OCI-LY3 (cell line): Measurements from ENCODE around the gene UST.

Source experiments
- H2AFZ ChIP-seq: fragments of 200-600, 300-600 bp; shearing (Covaris generic); 2 replicates; pipeline ENCODE4 v1.6.0; 2014; ENCODE audit warnings: antibody characterized with exemption, low read depth, low read length
- H3K27ac ChIP-seq: fragments of 200-600, 300-600 bp; sonication (generic); 2 replicates; pipeline ENCODE4 v1.5.1; 2014; ENCODE audit warnings: mild to moderate bottlenecking, low read length, moderate library complexity, mixed read lengths
- H3K27me3 ChIP-seq: fragments of 200-600, 300-600 bp; sonication (generic); 2 replicates; pipeline ENCODE4 v1.6.1; 2014; ENCODE audit warnings: low read depth, low read length, mixed read lengths
- H3K36me3 ChIP-seq: fragments of 200-600, 300-600 bp; sonication (generic); replicated peaks from 2 replicates; pipeline ENCODE3; 2014; ENCODE audit warnings: low read depth, low read length, mixed read lengths
- H3K4me1 ChIP-seq: fragments of 300-600, 200-600 bp; sonication (generic); 2 replicates; pipeline ENCODE4 v1.6.1; 2014; ENCODE audit warnings: low read length, mixed read lengths
- H3K4me2 ChIP-seq: fragments of 200-600, 300-600 bp; sonication (generic); 2 replicates; pipeline ENCODE4 v1.6.1; 2014; ENCODE audit warnings: low read length, mixed read lengths
- H3K4me3 ChIP-seq: fragments of 300-600, 200-600 bp; sonication (generic); 2 replicates; pipeline ENCODE4 v1.5.1; 2014; ENCODE audit warnings: antibody characterized with exemption, mild to moderate bottlenecking, low read length, moderate library complexity
- H3K79me2 ChIP-seq: fragments of 300-600, 200-600 bp; shearing (Covaris generic); 2 replicates; pipeline ENCODE4 v1.6.1; 2014; ENCODE audit warnings: mild to moderate bottlenecking, low read length, mixed read lengths
- H3K9ac ChIP-seq: fragments of 300-600, 200-600 bp; shearing (Covaris generic); 2 replicates; pipeline ENCODE4 v1.6.0; 2014; ENCODE audit warnings: mild to moderate bottlenecking, low read length, moderate library complexity
- H3K9me3 ChIP-seq: fragments of 200-600, 300-600 bp; shearing (Covaris generic); 2 replicates; pipeline ENCODE4 v1.6.1; 2014; ENCODE audit warnings: low read length, mixed read lengths; ENCODE audit not compliant: insufficient read depth
- H4K20me1 ChIP-seq: fragments of 200-600, 300-600 bp; sonication (generic); 2 replicates; pipeline ENCODE4 v1.6.1; 2016; ENCODE audit warnings: low read length, mixed read lengths; ENCODE audit not compliant: insufficient read depth
- EZH2phosphoT487 ChIP-seq: fragments of 200-600 bp; shearing (Covaris generic); IDR thresholded peaks from 2 replicates; pipeline ENCODE4 v1.6.1; 2018; ENCODE audit warnings: antibody characterized with exemption, mixed run types, low read depth
- TF ChIP-seq, protein P1 (sequence below): fragments of 200-600, 300-600 bp; sonication (generic); IDR thresholded peaks from 2 replicates; pipeline ENCODE4 v1.5.1; 2014; ENCODE audit warnings: antibody characterized with exemption, low read length, low read depth

UST gene

DNA sequence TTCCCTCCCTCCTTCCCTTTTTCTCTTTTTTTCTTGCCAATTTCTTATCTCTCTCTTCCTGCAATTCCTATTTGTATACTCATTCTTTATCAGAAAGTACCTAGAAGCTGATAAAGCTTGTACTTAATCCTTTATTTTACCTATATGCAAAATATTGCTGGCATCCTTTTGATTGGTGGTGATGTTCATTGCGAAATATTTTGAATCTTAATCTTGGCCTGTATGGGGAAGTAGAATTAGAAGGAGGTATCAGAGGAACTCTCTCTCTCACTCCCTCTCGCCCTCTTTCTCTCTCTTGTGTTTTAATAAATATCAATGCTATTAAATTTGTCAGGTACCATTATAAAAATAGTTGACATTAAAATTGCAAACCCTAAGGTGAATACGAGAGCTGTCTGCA, 52.8 kb downstream of the UST start:
- H4K20me1 ChIP-seq = no peaks in the 10 kb centered on the region
- no peak overlapping the region for H2AFZ ChIP-seq
- H3K79me2 ChIP-seq = no peaks in the 10 kb centered on the region
- no peaks in the 10 kb centered on the region for H3K27me3 ChIP-seq
- no peaks in the 10 kb centered on the region for H3K36me3 ChIP-seq
- 0 out of 2 replicates have a peak overlapping the region, but pooled peaks have one; percentile 4 for H3K4me2 ChIP-seq
- no peak overlapping the region for H3K9ac ChIP-seq
- TF ChIP-seq, protein P1, sequence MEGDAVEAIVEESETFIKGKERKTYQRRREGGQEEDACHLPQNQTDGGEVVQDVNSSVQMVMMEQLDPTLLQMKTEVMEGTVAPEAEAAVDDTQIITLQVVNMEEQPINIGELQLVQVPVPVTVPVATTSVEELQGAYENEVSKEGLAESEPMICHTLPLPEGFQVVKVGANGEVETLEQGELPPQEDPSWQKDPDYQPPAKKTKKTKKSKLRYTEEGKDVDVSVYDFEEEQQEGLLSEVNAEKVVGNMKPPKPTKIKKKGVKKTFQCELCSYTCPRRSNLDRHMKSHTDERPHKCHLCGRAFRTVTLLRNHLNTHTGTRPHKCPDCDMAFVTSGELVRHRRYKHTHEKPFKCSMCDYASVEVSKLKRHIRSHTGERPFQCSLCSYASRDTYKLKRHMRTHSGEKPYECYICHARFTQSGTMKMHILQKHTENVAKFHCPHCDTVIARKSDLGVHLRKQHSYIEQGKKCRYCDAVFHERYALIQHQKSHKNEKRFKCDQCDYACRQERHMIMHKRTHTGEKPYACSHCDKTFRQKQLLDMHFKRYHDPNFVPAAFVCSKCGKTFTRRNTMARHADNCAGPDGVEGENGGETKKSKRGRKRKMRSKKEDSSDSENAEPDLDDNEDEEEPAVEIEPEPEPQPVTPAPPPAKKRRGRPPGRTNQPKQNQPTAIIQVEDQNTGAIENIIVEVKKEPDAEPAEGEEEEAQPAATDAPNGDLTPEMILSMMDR = no peak
- TF ChIP-seq EZH2phosphoT487 = no peak
- H3K9me3 ChIP-seq = no peaks in the 10 kb centered on the region
- H3K27ac ChIP-seq = no peak overlapping the region
- peaks cover 11% of the 10 kb centered on the region for H3K4me1 ChIP-seq
- H3K4me3 ChIP-seq = no peak overlapping the region

DNA sequence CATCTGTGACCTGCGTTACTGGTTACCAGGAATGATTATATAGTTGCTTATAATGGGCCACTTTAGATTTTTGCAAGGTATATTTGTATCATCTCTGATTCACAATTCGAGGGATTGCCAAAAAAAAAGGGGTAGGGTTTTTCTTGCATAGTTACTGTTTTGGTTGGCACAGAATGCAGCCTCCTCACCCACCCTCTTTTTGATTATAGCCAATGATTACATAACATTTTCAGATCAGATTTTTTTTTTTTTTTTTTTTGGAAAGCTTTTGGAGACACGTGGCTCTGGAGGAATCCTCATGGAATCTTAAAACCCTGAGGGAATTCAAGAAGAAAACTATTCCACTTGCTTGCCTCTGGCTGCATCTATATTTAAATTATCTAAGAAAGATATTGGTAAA, 53.7 kb downstream of the UST start:
- Histone ChIP-seq H4K20me1 (no peaks in the 10 kb centered on the region), H3K4me1 (peaks cover 13% of the 10 kb centered on the region), H3K4me3 (no peak overlapping the region), H2AFZ (no peak overlapping the region), H3K9me3 (no peaks in the 10 kb centered on the region), H3K27ac (no peak overlapping the region), H3K4me2 (no peak overlapping the region), H3K27me3 (no peaks in the 10 kb centered on the region), H3K36me3 (no peaks in the 10 kb centered on the region), H3K79me2 (no peaks in the 10 kb centered on the region), H3K9ac (no peak overlapping the region)
- TF ChIP-seq, protein P1 = no peak
- TF ChIP-seq EZH2phosphoT487 = no peak

DNA sequence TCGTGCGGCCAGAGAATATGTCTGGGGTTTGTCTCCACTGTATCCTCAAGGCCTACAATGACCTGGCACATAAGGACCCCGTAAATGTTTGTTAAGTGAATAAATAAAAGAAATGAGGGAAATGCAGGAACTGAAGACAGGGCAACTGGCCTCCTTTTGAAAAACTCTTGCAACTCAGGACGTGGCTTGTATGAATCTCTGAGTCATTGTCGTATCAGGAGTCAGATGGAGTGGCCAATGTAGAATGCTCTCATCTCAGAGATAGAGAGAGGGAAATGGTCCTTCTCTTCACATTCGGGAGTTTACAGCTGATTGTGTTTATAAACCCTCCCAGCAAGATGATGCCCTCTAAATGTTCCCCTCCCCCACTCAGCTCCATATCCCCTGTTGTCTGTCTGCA, 57.1 kb downstream of the UST start:
- Histone ChIP-seq H3K79me2 (no peaks in the 10 kb centered on the region), H3K4me2 (no peak overlapping the region)

DNA sequence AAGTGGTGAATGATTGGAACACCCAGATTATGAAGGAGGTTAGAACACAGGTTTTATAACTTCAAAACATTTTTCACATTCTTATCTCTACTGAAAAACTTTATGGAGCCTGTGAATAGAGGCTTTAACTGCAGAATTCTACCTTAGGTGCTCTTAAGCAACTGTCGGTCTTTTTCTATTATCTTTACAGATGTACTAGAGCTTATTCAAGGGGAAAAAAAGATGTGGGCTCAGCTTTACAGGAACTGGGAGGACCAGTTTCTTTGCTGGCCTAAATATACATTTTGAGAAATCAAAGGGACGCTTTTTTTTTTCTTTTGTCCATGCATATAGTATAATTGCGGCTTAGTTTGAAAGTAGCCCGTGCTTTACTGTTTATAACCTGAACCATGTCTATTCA, 58.9 kb downstream of the UST start:
- no peaks in the 10 kb centered on the region for H3K36me3 ChIP-seq
- no peak overlapping the region for H3K9ac ChIP-seq
- no peaks in the 10 kb centered on the region for H3K27me3 ChIP-seq
- no peak overlapping the region for H2AFZ ChIP-seq
- no peak overlapping the region for H3K4me2 ChIP-seq
- no peaks in the 10 kb centered on the region for H4K20me1 ChIP-seq
- TF ChIP-seq EZH2phosphoT487 = no peak
- TF ChIP-seq, protein P1 = no peak
- no peaks in the 10 kb centered on the region for H3K9me3 ChIP-seq
- no peak overlapping the region for H3K27ac ChIP-seq
- peaks cover 3% of the 10 kb centered on the region; the same call in 1 of the 2 replicates for H3K4me1 ChIP-seq
- no peak overlapping the region for H3K4me3 ChIP-seq
- H3K79me2 ChIP-seq = no peaks in the 10 kb centered on the region

More for the DNA sequence above, 57.1 kb downstream of the UST start:
- no peak overlapping the region for H3K4me3 ChIP-seq
- no peaks in the 10 kb centered on the region for H3K9me3 ChIP-seq
- H4K20me1 ChIP-seq = no peaks in the 10 kb centered on the region
- H3K4me1 ChIP-seq = peaks cover 13% of the 10 kb centered on the region
- TF ChIP-seq, protein P1 = no peak
- TF ChIP-seq EZH2phosphoT487 = no peak
- H3K27me3 ChIP-seq = no peaks in the 10 kb centered on the region
- H2AFZ ChIP-seq = no peak overlapping the region
- H3K27ac ChIP-seq = no peak overlapping the region
- H3K9ac ChIP-seq = no peak overlapping the region
- no peaks in the 10 kb centered on the region for H3K36me3 ChIP-seq
